NCI-H446 treated with DMSO at 0.1 percent for 48 hours (cell line): ENCODE results near the gene ZNF33A.
"Not testable (repeated sequence)": the region's sequence is repeated elsewhere in the genome, so short reads cannot be mapped to it uniquely, and the experiment has no call there.

Experiments
- DNase-seq: peaks from one replicate; lab custom pipeline; 2025; lab: John Stamatoyannopoulos, UW

ZNF33A gene

GRCh38 chr10:38010119-38010903 lies at the start of gene ZNF33A:
ZNF33A (plus strand) TSS chr10:38010675; CDS start chr10:38012342, 1,667 bp downstream.
- DNase-seq, result peak; percentile 70

GRCh38 chr10:37965006-37965405 lies 45.5 kb upstream of the ZNF33A start:
- no peak for DNase-seq

- DNase-seq, result no peak
Observed at GRCh38 chr10:37972396-37972795, 38.1 kb upstream of the ZNF33A start.

- DNase-seq, result no peak
Observed at GRCh38 chr10:37975401-37975991, 35.0 kb upstream of the ZNF33A start.

- DNase-seq, result peak; percentile 97
Observed at GRCh38 chr10:37976091-37976879, 34.2 kb upstream of the ZNF33A start, which contains the start of gene ZNF25. ZNF25 (minus strand) TSS chr10:37976647; CDS start chr10:37971722, 4,925 bp downstream.

- no peak for DNase-seq
Observed at GRCh38 chr10:37976880-37977203, 33.6 kb upstream of the ZNF33A start.

GRCh38 chr10:37991655-37992054 lies 18.8 kb upstream of the ZNF33A start:
- no peak for DNase-seq

GRCh38 chr10:37992083-37992482 lies 18.4 kb upstream of the ZNF33A start:
- DNase-seq, result no peak

GRCh38 chr10:37998920-37999319 lies 11.6 kb upstream of the ZNF33A start:
- DNase-seq, result not testable (repeated sequence)

GRCh38 chr10:38000474-38000873 lies 10.0 kb upstream of the ZNF33A start:
- DNase-seq, result not testable (repeated sequence)

GRCh38 chr10:38003026-38003425 lies 7.4 kb upstream of the ZNF33A start:
- no peak for DNase-seq

- DNase-seq, result no peak
Observed at GRCh38 chr10:38003588-38003987, 6.9 kb upstream of the ZNF33A start.

GRCh38 chr10:38007551-38007950 lies 2.9 kb upstream of the ZNF33A start:
- DNase-seq, result no peak

GRCh38 chr10:38007991-38008390 lies 2.5 kb upstream of the ZNF33A start:
- DNase-seq, result no peak

- DNase-seq, result no peak
Observed at GRCh38 chr10:38016354-38016753, 5.9 kb downstream of the ZNF33A start.

GRCh38 chr10:38019124-38019523 lies 8.6 kb downstream of the ZNF33A start:
- not testable (repeated sequence) for DNase-seq

- no peak for DNase-seq
Observed at GRCh38 chr10:38025283-38025682, 14.8 kb downstream of the ZNF33A start.

GRCh38 chr10:38027986-38028385 lies 17.5 kb downstream of the ZNF33A start:
- DNase-seq, result no peak

GRCh38 chr10:38032886-38033285 lies 22.4 kb downstream of the ZNF33A start:
- DNase-seq, result no peak

GRCh38 chr10:38038107-38038931 lies 27.8 kb downstream of the ZNF33A start:
- no peak for DNase-seq

- no peak for DNase-seq
Observed at GRCh38 chr10:38038932-38039245, 28.4 kb downstream of the ZNF33A start.

- DNase-seq, result no peak
Observed at GRCh38 chr10:38043516-38043915, 33.0 kb downstream of the ZNF33A start.
